HCT116 (cell line): ENCODE data around the gene CALHM3. TPM values are rescaled to one million over a fixed set of nuclear protein-coding genes. Genes with fewer than 3 reads are reported as not detected.

Source experiments
- ATAC-seq: fragments of 200-7000 bp; cut with Tn5 transposase; 2 replicates; pipeline ENCODE4 v1.9.1; 2020; ENCODE audit warnings: mild to moderate bottlenecking, moderate library complexity
- BruUV-seq: library from RNA; stranded (reverse); fragments of 400-500 nt; replicated peaks from 2 replicates; lab custom pipeline; 2021; lab: Mats Ljungman, UMichigan
- CTCF ChIA-PET: fragments of 300-600 bp; sonication (Branson Sonifier 250); formaldehyde crosslinking; loops from one replicate; lab custom pipeline; 2021; ENCODE audit warnings: antibody characterized with exemption; lab: Charles Lee
- POLR2A ChIA-PET: fragments of 300-600, 350-600 bp; sonication (Branson Sonifier 250); formaldehyde crosslinking; loops from one replicate; lab custom pipeline; 2021; ENCODE audit warnings: antibody characterized with exemption; lab: Charles Lee
- RAD21 ChIA-PET, 2 experiments: fragments of 300-600 bp; sonication (Branson Sonifier 250); formaldehyde crosslinking; loops; one replicate each; lab custom pipeline; 2023; ENCODE audit warnings: low total read pairs in 2 of 2; ENCODE audit not compliant: uncharacterized antibody in 2 of 2, unreplicated experiment in 2 of 2, low non-redundant PET in 1 of 2; lab: Charles Lee
- DNase-seq: peaks from one replicate; pipeline ENCODE4 v3.0.0-alpha.2; 2010; ENCODE audit warnings: low read depth, low spot score
- H2AFZ ChIP-seq: fragments of 200-600 bp; shearing (Covaris generic), sonication (generic); 2 replicates; pipeline ENCODE4 v1.6.1; 2017; ENCODE audit warnings: low read depth, mixed run types, mixed read lengths, antibody characterized with exemption, low read length; ENCODE audit not compliant: poor library complexity, severe bottlenecking
- H3K27ac ChIP-seq: 2 replicates; pipeline ENCODE4 v1.5.1; 2012; ENCODE audit warnings: low read depth, low read length
- H3K27me3 ChIP-seq: fragments of 200-600 bp; sonication (generic); 2 replicates; pipeline ENCODE4 v1.6.1; 2016; ENCODE audit warnings: mixed run types, low read length, mixed read lengths; ENCODE audit not compliant: insufficient read depth
- H3K36me3 ChIP-seq, 2 experiments: fragments of 200-500 bp in 1 of 2; fragments of 200-600 bp in 1 of 2; sonication (Bioruptor generic) in 1 of 2; sonication (generic) in 1 of 2; 2 replicates each; pipeline versions ENCODE4 v1.5.1 to v1.6.1; 2014 to 2016; ENCODE audit warnings: low read length in 2 of 2, inconsistent platforms in 1 of 2, mixed read lengths in 1 of 2, mixed run types in 1 of 2; ENCODE audit not compliant: insufficient read depth in 2 of 2, control insufficient read depth in 1 of 2
- H3K4me1 ChIP-seq, 2 experiments: fragments of 200-600 bp in 1 of 2; sonication (generic) in 1 of 2; 2 replicates each; pipeline versions ENCODE4 v1.5.1 to v1.6.1; 2012 to 2017; ENCODE audit warnings: low read length in 2 of 2, inconsistent platforms in 1 of 2, mild to moderate bottlenecking in 1 of 2, mixed read lengths in 1 of 2, mixed run types in 1 of 2, moderate library complexity in 1 of 2; ENCODE audit not compliant: insufficient read depth in 2 of 2, control insufficient read depth in 1 of 2
- H3K4me2 ChIP-seq: fragments of 200-600 bp; sonication (generic); 2 replicates; pipeline ENCODE4 v1.6.1; 2017; ENCODE audit warnings: mixed run types, low read length, mixed read lengths
- H3K4me3 ChIP-seq, 2 experiments: fragments of 200-600 bp in 1 of 2; sonication (generic) in 1 of 2; replicated peaks in 1 of 2; 2 replicates each; pipeline ENCODE4 v1.5.1; 2011 to 2016; ENCODE audit warnings: low read length in 2 of 2, control low read depth in 1 of 2, low read depth in 1 of 2, mild to moderate bottlenecking in 1 of 2, mixed read lengths in 1 of 2, mixed run types in 1 of 2
- H3K79me2 ChIP-seq: fragments of 200-600 bp; sonication (generic); 2 replicates; pipeline ENCODE4 v1.6.1; 2017; ENCODE audit warnings: mild to moderate bottlenecking, mixed run types, low read length, moderate library complexity, mixed read lengths; ENCODE audit not compliant: insufficient read depth
- H3K9ac ChIP-seq: fragments of 200-600 bp; sonication (generic); 2 replicates; pipeline ENCODE4 v1.6.1; 2016; ENCODE audit warnings: low read length, mixed read lengths
- H3K9me2 ChIP-seq: fragments of 200-600 bp; sonication (generic), shearing (Covaris generic); 2 replicates; pipeline ENCODE4 v1.6.1; 2017; ENCODE audit warnings: mixed run types, mild to moderate bottlenecking, moderate library complexity; ENCODE audit not compliant: insufficient read depth
- H3K9me3 ChIP-seq, 2 experiments: fragments of 200-500 bp in 1 of 2; fragments of 200-600 bp in 1 of 2; sonication (Bioruptor generic) in 1 of 2; sonication (generic) in 1 of 2; 2 replicates each; pipeline ENCODE4 v1.6.1; 2014 to 2017; ENCODE audit warnings: low read length in 2 of 2, mixed read lengths in 2 of 2, inconsistent platforms in 1 of 2, low read depth in 1 of 2, mild to moderate bottlenecking in 1 of 2, mixed run types in 1 of 2, moderate library complexity in 1 of 2; ENCODE audit not compliant: control insufficient read depth in 1 of 2, insufficient read depth in 1 of 2
- H4K20me1 ChIP-seq: fragments of 200-600 bp; sonication (generic), shearing (Covaris generic); 2 replicates; pipeline ENCODE4 v1.6.1; 2017; ENCODE audit warnings: mixed run types, mild to moderate bottlenecking, moderate library complexity; ENCODE audit not compliant: insufficient read depth
- ATF3 ChIP-seq: IDR thresholded peaks from 2 replicates; pipeline ENCODE4 v1.6.1; 2012
- CBX3 ChIP-seq: IDR thresholded peaks from 2 replicates; pipeline ENCODE4 v1.6.1; 2012; ENCODE audit warnings: low read depth
- CEBPB ChIP-seq: IDR thresholded peaks from 2 replicates; pipeline ENCODE4 v1.6.1; 2012; ENCODE audit warnings: low read depth
- EGR1 ChIP-seq: IDR thresholded peaks from 2 replicates; pipeline ENCODE4 v1.6.1; 2012; ENCODE audit warnings: low read depth
- JUND ChIP-seq: IDR thresholded peaks from 2 replicates; pipeline ENCODE4 v1.6.1; 2012
- MAX ChIP-seq: IDR thresholded peaks from 2 replicates; pipeline ENCODE4 v1.6.1; 2012
- REST ChIP-seq: IDR thresholded peaks from 2 replicates; pipeline ENCODE4 v1.6.1; 2012; ENCODE audit warnings: low read depth
- SIN3A ChIP-seq: IDR thresholded peaks from 2 replicates; pipeline ENCODE4 v1.6.1; 2012; ENCODE audit warnings: low read depth
- SP1 ChIP-seq: IDR thresholded peaks from 2 replicates; pipeline ENCODE4 v1.6.1; 2012; ENCODE audit warnings: low read depth
- SRF ChIP-seq: IDR thresholded peaks from 2 replicates; pipeline ENCODE4 v1.6.1; 2012; ENCODE audit warnings: low read depth
- YY1 ChIP-seq: IDR thresholded peaks from 2 replicates; pipeline ENCODE4 v1.6.1; 2011; ENCODE audit warnings: low read length, low read depth, moderate library complexity, mild to moderate bottlenecking; ENCODE audit not compliant: insufficient replicate concordance; ENCODE audit errors: extremely low read depth
- ZBTB33 ChIP-seq: IDR thresholded peaks from 2 replicates; pipeline ENCODE4 v1.6.1; 2011; ENCODE audit warnings: mild to moderate bottlenecking, low read length, moderate library complexity; ENCODE audit not compliant: insufficient replicate concordance; ENCODE audit errors: extremely low read depth
- intact Hi-C: fragments of 100-400 bp; cut with micrococcal nuclease; formaldehyde crosslinking; loops from 2 replicates; pipeline ENCODE4 v1.10.0; 2022
- total RNA-seq: library from RNA; stranded (reverse); gene quantifications from one replicate; pipeline ENCODE4 v1.2.1, GENCODE V29; 2021; ENCODE audit not compliant: unreplicated experiment

CALHM3 gene
- total RNA-seq, 1 experiment from 2014 or later, result 0.49 TPM

GRCh38 chr10:103519798-103520197 is 40.8 kb upstream of the CALHM3 start:
- Histone ChIP-seq H3K36me3 (no peaks in the 10 kb centered on the region), H3K9me2 (no peaks in the 10 kb centered on the region), H3K27me3 (no peaks in the 10 kb centered on the region), H2AFZ (no peak overlapping the region), H3K4me1 (peaks cover 0 to 14% of the 10 kb centered on the region in 2 experiments; a peak in 2 of 4 replicates), H3K4me3 (no peak overlapping the region), H3K9me3 (no peaks in the 10 kb centered on the region), H4K20me1 (no peaks in the 10 kb centered on the region), H3K4me2 (no peak overlapping the region)
- ChIA-PET CTCF (no interaction called here), POLR2A (no interaction called here)
- BruUV-seq, result no TSS peak
- no peak for DNase-seq
- ATAC-seq, result no peak
- TF ChIP-seq SP1 (no peak), MAX (no peak), CBX3 (no peak), ZBTB33 (no peak)
- TF ChIP-seq, all 23 proteins: peak for 0
- RAD21 ChIA-PET, result no interaction called here
- H3K27ac ChIP-seq, result no peak overlapping the region
- no peak overlapping the region for H3K9ac ChIP-seq
- no peaks in the 10 kb centered on the region for H3K79me2 ChIP-seq
- intact Hi-C loops, result no loop called here

GRCh38 chr10:103517234-103518085 is 38.4 kb upstream of the CALHM3 start:
- peak; percentile 56 for ATAC-seq
- POLR2A ChIA-PET, result interaction anchor here (1.3 to 1.7 kb wide), 2 partner anchors 11 to 13 kb away, joined by 4 to 8 read pairs; no protein-coding TSS in a partner anchor
- Histone ChIP-seq H2AFZ (no peak overlapping the region), H3K4me2 (peak overlapping the region; percentile 39), H3K9me2 (no peaks in the 10 kb centered on the region), H3K27me3 (no peaks in the 10 kb centered on the region), H3K9me3 (no peaks in the 10 kb centered on the region), H3K9ac (no peak overlapping the region), H3K36me3 (no peaks in the 10 kb centered on the region), H3K4me3 (no peak overlapping the region), H3K4me1 (peaks cover 0 to 17% of the 10 kb centered on the region in 2 experiments; a peak in 2 of 4 replicates), H3K27ac (no peak overlapping the region), H4K20me1 (no peaks in the 10 kb centered on the region), H3K79me2 (no peaks in the 10 kb centered on the region)
- intact Hi-C loops, result no loop called here
- RAD21 ChIA-PET, result no interaction called here
- no TSS peak for BruUV-seq
- CTCF ChIA-PET, result no interaction called here
- no peak for DNase-seq
- TF ChIP-seq REST (no peak), MAX (no peak), SP1 (no peak), YY1 (no peak), ATF3 (no peak), SRF (no peak), JUND (no peak), CEBPB (no peak), CBX3 (no peak), SIN3A (no peak), EGR1 (no peak)
